GM10847 (cell line): ENCODE data around the gene RIPPLY3.

ENCODE experiments used
- POLR2A ChIP-seq: IDR thresholded peaks from 2 replicates; pipeline ENCODE4 v1.6.1; 2011; ENCODE audit not compliant: insufficient read length; ENCODE audit errors: extremely low read depth

RIPPLY3 gene

GRCh38 chr21:37036177-37036576 lies 29.7 kb downstream of the RIPPLY3 start:
- TF ChIP-seq POLR2A: no peak

GRCh38 chr21:37039411-37040075 lies 33.0 kb downstream of the RIPPLY3 start:
- no peak for TF ChIP-seq POLR2A

- no peak for TF ChIP-seq POLR2A
These were observed 33.7 kb downstream of the RIPPLY3 start for GRCh38 chr21:37040212-37040611.

- TF ChIP-seq POLR2A: no peak
These were observed 35.3 kb downstream of the RIPPLY3 start for GRCh38 chr21:37041706-37042271.

GRCh38 chr21:37043818-37044217 lies 37.3 kb downstream of the RIPPLY3 start:
- no peak for TF ChIP-seq POLR2A

GRCh38 chr21:37044643-37045042 lies 38.1 kb downstream of the RIPPLY3 start:
- TF ChIP-seq POLR2A: no peak

- TF ChIP-seq POLR2A: no peak
These were observed 38.6 kb downstream of the RIPPLY3 start for GRCh38 chr21:37045149-37045548.

GRCh38 chr21:37045556-37045955 lies 39.1 kb downstream of the RIPPLY3 start:
- TF ChIP-seq POLR2A: no peak

GRCh38 chr21:37047079-37047478 lies 40.6 kb downstream of the RIPPLY3 start:
- no peak for TF ChIP-seq POLR2A

- TF ChIP-seq POLR2A: no peak
These were observed 48.9 kb downstream of the RIPPLY3 start for GRCh38 chr21:37055271-37055855.

- no peak for TF ChIP-seq POLR2A
These were observed 51.1 kb downstream of the RIPPLY3 start for GRCh38 chr21:37057614-37058013.

GRCh38 chr21:37058261-37058660 lies 51.8 kb downstream of the RIPPLY3 start:
- TF ChIP-seq POLR2A: no peak

GRCh38 chr21:37059181-37059580 lies 52.7 kb downstream of the RIPPLY3 start:
- no peak for TF ChIP-seq POLR2A

GRCh38 chr21:37060296-37060695 lies 53.8 kb downstream of the RIPPLY3 start:
- TF ChIP-seq POLR2A: no peak

- TF ChIP-seq POLR2A: no peak
These were observed 55.6 kb downstream of the RIPPLY3 start for GRCh38 chr21:37061926-37062592.

GRCh38 chr21:37062593-37062935 lies 56.1 kb downstream of the RIPPLY3 start:
- TF ChIP-seq POLR2A: no peak
